BE2C (cell line): ENCODE results near the gene CENPM. TPM values are rescaled to one million over a fixed set of nuclear protein-coding genes. Genes with fewer than 3 reads are reported as not detected.

ENCODE experiments used
- DNase-seq: peaks from one replicate; pipeline ENCODE4 v3.0.0-alpha.2; 2020
- H3K27me3 ChIP-seq: fragments of 250-450 bp; sonication (Bioruptor Pico); 2 replicates; pipeline ENCODE4 v1.5.1; 2020; ENCODE audit warnings: mild to moderate bottlenecking
- H3K36me3 ChIP-seq: fragments of 250-450 bp; sonication (Bioruptor Pico); 2 replicates; pipeline ENCODE4 v1.5.1; 2020; ENCODE audit warnings: mild to moderate bottlenecking
- H3K4me1 ChIP-seq: fragments of 250-450 bp; sonication (Bioruptor Pico); 2 replicates; pipeline ENCODE4 v1.5.1; 2020
- H3K4me3 ChIP-seq: 2 replicates; pipeline ENCODE4 v1.5.1; 2011; ENCODE audit warnings: low read depth, low read length
- H3K9me3 ChIP-seq: fragments of 250-450 bp; sonication (Bioruptor Pico); 2 replicates; pipeline ENCODE4 v1.5.1; 2020
- polyA plus RNA-seq: library from polyadenylated mRNA; unstranded; fragments of >200 nt; gene quantifications from one replicate; pipeline ENCODE4 v1.2.1, GENCODE V29; 2012; ENCODE audit warnings: low read depth, missing spikeins; ENCODE audit not compliant: insufficient read length, insufficient read depth
- TF ChIP-seq, protein P1 (sequence below): IDR thresholded peaks from 2 replicates; pipeline ENCODE4 v1.5.1; 2012; ENCODE audit warnings: mild to moderate bottlenecking, low read depth, low read length

Gene CENPM, protein sequence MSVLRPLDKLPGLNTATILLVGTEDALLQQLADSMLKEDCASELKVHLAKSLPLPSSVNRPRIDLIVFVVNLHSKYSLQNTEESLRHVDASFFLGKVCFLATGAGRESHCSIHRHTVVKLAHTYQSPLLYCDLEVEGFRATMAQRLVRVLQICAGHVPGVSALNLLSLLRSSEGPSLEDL
- 43.8 TPM for polyA plus RNA-seq

DNA sequence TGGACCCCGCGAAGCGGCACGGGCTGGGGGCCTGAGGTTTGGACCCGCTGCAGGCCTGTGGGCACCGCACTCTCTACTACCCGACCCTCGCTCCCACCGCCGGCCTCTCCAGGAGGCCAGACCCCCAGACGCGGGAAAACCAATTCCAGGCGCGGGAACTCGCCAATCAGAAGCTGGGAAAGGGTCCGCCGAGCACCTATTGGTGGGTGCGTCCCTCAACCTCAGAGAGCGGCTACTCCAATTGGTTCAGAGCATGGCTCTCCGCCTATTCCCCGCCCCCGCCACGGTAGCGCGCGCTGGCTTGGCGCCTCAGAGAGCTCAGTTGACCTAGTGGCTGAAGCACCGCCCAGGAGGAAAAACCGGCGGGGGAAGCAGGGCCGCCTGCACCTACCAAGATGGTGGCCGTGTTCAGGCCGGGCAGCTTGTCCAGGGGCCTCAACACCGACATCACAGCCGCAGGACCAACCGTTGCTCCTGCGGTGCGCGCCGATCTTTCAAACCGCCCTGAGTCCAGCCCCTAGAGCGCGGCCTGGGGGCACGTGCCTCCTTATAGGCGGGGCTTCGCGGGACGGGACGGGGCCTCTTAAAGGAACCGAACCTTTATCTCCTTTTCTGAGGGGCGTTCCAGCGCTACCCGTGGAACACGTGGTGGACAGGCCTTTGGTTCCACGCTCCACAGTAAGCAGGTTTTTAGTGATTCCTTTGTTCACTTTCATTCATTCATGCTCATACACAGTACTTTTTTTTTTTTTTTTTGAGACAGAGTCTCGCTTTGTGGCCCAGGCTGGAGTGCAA, at the start of gene CENPM:
TSS of gene CENPM (minus strand) at position 524 of the 795 bp plus-strand sequence. CDS start at position 448, 76 bp downstream.
- peak; percentile 98 for DNase-seq
- Histone ChIP-seq H3K4me3 (peak within 1 kb of the TSS; percentile 89), H3K4me1 (peaks cover 12% of the 10 kb centered on the region), H3K9me3 (no peaks in the 10 kb centered on the region), H3K27me3 (no peaks in the 10 kb centered on the region), H3K36me3 (peaks cover 28% of the 10 kb centered on the region)
- TF ChIP-seq, protein P1, sequence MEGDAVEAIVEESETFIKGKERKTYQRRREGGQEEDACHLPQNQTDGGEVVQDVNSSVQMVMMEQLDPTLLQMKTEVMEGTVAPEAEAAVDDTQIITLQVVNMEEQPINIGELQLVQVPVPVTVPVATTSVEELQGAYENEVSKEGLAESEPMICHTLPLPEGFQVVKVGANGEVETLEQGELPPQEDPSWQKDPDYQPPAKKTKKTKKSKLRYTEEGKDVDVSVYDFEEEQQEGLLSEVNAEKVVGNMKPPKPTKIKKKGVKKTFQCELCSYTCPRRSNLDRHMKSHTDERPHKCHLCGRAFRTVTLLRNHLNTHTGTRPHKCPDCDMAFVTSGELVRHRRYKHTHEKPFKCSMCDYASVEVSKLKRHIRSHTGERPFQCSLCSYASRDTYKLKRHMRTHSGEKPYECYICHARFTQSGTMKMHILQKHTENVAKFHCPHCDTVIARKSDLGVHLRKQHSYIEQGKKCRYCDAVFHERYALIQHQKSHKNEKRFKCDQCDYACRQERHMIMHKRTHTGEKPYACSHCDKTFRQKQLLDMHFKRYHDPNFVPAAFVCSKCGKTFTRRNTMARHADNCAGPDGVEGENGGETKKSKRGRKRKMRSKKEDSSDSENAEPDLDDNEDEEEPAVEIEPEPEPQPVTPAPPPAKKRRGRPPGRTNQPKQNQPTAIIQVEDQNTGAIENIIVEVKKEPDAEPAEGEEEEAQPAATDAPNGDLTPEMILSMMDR = no peak

GRCh38 chr22:41995211-41995610, 48.3 kb upstream of the CENPM start:
- H3K36me3 ChIP-seq = no peaks in the 10 kb centered on the region
- TF ChIP-seq, protein P1 = no peak
- H3K27me3 ChIP-seq = no peaks in the 10 kb centered on the region
- DNase-seq = no peak
- peaks cover 7% of the 10 kb centered on the region for H3K9me3 ChIP-seq
- H3K4me1 ChIP-seq = no peaks in the 10 kb centered on the region
- no peak overlapping the region for H3K4me3 ChIP-seq

DNA sequence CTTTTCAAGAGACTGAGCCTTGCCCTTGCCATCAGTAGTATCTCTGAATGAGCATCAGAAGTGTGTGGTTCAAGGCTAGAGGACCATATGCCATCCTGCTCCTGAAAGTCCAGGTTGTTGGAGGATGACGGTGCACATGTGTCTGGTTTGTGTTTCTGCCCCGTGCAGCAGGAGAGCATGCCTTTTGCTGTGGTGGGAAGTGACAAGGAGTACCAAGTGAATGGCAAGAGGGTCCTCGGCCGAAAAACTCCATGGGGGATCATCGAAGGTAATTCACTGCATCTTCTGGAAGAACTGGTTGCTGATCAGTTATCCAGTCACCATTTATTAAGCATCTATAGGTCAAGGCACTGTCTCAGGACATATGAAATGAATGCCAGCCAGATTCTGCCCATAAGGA, 45.5 kb upstream of the CENPM start:
- Histone ChIP-seq H3K4me3 (no peak overlapping the region), H3K27me3 (no peaks in the 10 kb centered on the region), H3K9me3 (no peaks in the 10 kb centered on the region), H3K4me1 (no peaks in the 10 kb centered on the region), H3K36me3 (no peaks in the 10 kb centered on the region)
- DNase-seq = no peak
- TF ChIP-seq, protein P1 = no peak

- no peaks in the 10 kb centered on the region for H3K27me3 ChIP-seq
- no peak for DNase-seq
- TF ChIP-seq, protein P1 = no peak
- no peaks in the 10 kb centered on the region for H3K4me1 ChIP-seq
- H3K4me3 ChIP-seq = no peak overlapping the region
- no peaks in the 10 kb centered on the region for H3K9me3 ChIP-seq
- H3K36me3 ChIP-seq = no peaks in the 10 kb centered on the region
Observed at GRCh38 chr22:41991111-41991510, 44.2 kb upstream of the CENPM start.

DNA sequence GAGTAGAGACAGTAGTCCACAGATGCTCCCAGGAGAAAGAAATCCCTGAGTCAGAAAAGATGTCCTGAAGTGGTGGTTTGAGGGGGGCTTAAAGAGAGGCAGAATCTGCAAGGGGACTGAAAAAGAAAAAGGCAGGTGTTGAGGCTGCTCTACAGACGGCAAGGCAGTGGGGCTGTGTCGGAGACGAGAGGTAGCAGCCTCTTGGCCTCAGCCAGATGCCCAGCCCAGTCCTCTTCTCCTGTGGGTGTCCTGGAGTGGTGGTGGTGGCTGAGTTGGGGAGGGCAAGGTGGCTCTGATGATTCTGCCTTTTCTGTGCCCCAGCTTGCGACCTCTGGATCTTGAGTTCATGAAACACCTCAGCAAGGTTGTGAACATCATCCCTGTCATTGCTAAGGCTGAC, 42.3 kb upstream of the CENPM start:
- no peak overlapping the region for H3K4me3 ChIP-seq
- no peak for DNase-seq

More for the DNA sequence above, 42.3 kb upstream of the CENPM start:
- Histone ChIP-seq H3K9me3 (no peaks in the 10 kb centered on the region), H3K4me1 (no peaks in the 10 kb centered on the region), H3K27me3 (no peaks in the 10 kb centered on the region), H3K36me3 (no peaks in the 10 kb centered on the region)
- TF ChIP-seq, protein P1 = no peak
